K562 (cell line): Measurements from ENCODE around the gene ITGB5. TPM values are rescaled to one million over a fixed set of nuclear protein-coding genes. Genes with fewer than 3 reads are reported as not detected.

Experiments
- CCAR2 ChIP-seq: fragments of 200-400 bp; formaldehyde crosslinking; IDR thresholded peaks from 2 replicates; pipeline ENCODE4 v1.6.1; 2017; ENCODE audit warnings: mild to moderate bottlenecking, low read depth, low read length
- EWSR1 ChIP-seq: fragments of 450-650 bp; IDR thresholded peaks from 2 replicates; pipeline ENCODE4 v1.6.1; 2018; ENCODE audit warnings: borderline replicate concordance, mild to moderate bottlenecking, low read depth, moderate library complexity; ENCODE audit not compliant: partially characterized antibody
- HINFP ChIP-seq: fragments of 450-650 bp; conservative IDR thresholded peaks from 2 replicates; pipeline ENCODE4 v1.6.1; 2016; ENCODE audit warnings: missing genetic modification characterization, low read depth, mild to moderate bottlenecking, control low read depth, missing compliant biosample characterization
- MIER1 ChIP-seq: fragments of 450-650 bp; IDR thresholded peaks from 2 replicates; pipeline ENCODE4 v1.6.1; 2016; ENCODE audit warnings: antibody characterized with exemption, mild to moderate bottlenecking, low read depth
- NFIC ChIP-seq: fragments of 450-650 bp; IDR thresholded peaks from 2 replicates; pipeline ENCODE4 v1.6.1; 2017; ENCODE audit warnings: mild to moderate bottlenecking, inconsistent platforms
- PTTG1 ChIP-seq: fragments of 450-650 bp; IDR thresholded peaks from 2 replicates; pipeline ENCODE4 v1.6.1; 2016; ENCODE audit warnings: low read depth, mild to moderate bottlenecking, missing genetic modification characterization, missing compliant biosample characterization
- ZNF609 ChIP-seq: sonication (generic); formaldehyde crosslinking; IDR thresholded peaks from 2 replicates; pipeline ENCODE4 v1.8.1; 2023; ENCODE audit warnings: missing genetic modification reagents, mild to moderate bottlenecking, borderline replicate concordance
- polyA plus RNA-seq, 8 experiments: library from polyadenylated mRNA; depleted of rRNA in 4 of 8; stranded (reverse) in 5 of 8; unstranded in 3 of 8; fragments of >200 nt; fragmentation: Nextera tagmentation in 2 of 8; fragmentation: Illumina TruSeq in 1 of 8; extraction: Ambion mirVana in 2 of 8; extraction: Trizol in 1 of 8; gene quantifications; 2 replicates each; pipeline versions ENCODE4 v1.2.1 to v1.2.3, GENCODE V29; 2011 to 2014; ENCODE audit warnings: inconsistent platforms in 1 of 8, missing spikeins in 1 of 8
- total RNA-seq, 7 experiments: library from RNA; depleted of rRNA in 6 of 7; stranded (reverse); fragments of >200 nt in 6 of 7; fragmentation: Illumina TruSeq in 2 of 7; extraction: Trizol in 2 of 7; gene quantifications; 2 replicates each; pipeline versions ENCODE4 v1.2.1 to v1.2.3, GENCODE V29; 2011 to 2021; ENCODE audit warnings: low replicate concordance in 1 of 7
- TF ChIP-seq, protein P1 (sequence below): fragments of 450-650 bp; IDR thresholded peaks from 2 replicates; pipeline ENCODE4 v1.6.1; 2016; ENCODE audit warnings: low read depth
- TF ChIP-seq, protein P2 (sequence below): fragments of 250-450 bp; sonication (Bioruptor Pico); IDR thresholded peaks from 2 replicates; pipeline ENCODE4 v1.4.0; 2020

ITGB5 gene
- total and polyA plus RNA-seq, 9 of the 15 experiments (the other 6 are each of a cell fraction or from before 2014, with no cell fraction given): 1.7 to 46.8 (median 9.9) TPM

GRCh38 chr3:124885466-124886167, 1.5 kb downstream of the ITGB5 start (continued):
- TF ChIP-seq, protein P1, sequence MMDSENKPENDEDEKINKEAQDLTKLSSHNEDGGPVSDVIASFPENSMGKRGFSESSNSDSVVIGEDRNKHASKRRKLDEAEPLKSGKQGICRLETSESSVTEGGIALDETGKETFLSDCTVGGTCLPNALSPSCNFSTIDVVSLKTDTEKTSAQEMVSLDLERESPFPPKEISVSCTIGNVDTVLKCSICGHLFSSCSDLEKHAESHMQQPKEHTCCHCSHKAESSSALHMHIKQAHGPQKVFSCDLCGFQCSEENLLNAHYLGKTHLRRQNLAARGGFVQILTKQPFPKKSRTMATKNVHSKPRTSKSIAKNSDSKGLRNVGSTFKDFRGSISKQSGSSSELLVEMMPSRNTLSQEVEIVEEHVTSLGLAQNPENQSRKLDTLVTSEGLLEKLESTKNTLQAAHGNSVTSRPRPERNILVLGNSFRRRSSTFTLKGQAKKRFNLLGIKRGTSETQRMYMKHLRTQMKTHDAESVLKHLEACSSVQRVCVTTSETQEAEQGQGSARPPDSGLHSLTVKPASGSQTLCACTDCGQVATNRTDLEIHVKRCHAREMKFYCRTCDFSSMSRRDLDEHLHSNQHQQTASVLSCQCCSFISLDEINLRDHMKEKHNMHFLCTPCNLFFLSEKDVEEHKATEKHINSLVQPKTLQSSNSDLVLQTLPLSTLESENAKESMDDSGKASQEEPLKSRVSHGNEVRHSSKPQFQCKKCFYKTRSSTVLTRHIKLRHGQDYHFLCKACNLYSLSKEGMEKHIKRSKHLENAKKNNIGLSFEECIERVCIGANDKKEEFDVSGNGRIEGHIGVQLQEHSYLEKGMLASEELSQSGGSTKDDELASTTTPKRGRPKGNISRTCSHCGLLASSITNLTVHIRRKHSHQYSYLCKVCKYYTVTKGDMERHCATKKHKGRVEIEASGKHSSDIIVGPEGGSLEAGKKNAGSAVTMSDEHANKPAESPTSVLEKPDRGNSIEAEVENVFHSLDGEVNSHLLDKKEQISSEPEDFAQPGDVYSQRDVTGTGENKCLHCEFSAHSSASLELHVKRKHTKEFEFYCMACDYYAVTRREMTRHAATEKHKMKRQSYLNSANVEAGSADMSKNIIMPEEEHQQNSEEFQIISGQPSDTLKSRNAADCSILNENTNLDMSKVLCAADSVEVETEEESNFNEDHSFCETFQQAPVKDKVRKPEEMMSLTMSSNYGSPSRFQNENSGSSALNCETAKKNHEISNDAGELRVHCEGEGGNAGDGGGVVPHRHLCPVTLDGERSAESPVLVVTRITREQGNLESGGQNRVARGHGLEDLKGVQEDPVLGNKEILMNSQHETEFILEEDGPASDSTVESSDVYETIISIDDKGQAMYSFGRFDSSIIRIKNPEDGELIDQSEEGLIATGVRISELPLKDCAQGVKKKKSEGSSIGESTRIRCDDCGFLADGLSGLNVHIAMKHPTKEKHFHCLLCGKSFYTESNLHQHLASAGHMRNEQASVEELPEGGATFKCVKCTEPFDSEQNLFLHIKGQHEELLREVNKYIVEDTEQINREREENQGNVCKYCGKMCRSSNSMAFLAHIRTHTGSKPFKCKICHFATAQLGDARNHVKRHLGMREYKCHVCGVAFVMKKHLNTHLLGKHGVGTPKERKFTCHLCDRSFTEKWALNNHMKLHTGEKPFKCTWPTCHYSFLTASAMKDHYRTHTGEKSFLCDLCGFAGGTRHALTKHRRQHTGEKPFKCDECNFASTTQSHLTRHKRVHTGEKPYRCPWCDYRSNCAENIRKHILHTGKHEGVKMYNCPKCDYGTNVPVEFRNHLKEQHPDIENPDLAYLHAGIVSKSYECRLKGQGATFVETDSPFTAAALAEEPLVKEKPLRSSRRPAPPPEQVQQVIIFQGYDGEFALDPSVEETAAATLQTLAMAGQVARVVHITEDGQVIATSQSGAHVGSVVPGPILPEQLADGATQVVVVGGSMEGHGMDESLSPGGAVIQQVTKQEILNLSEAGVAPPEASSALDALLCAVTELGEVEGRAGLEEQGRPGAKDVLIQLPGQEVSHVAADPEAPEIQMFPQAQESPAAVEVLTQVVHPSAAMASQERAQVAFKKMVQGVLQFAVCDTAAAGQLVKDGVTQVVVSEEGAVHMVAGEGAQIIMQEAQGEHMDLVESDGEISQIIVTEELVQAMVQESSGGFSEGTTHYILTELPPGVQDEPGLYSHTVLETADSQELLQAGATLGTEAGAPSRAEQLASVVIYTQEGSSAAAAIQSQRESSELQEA: no peak
- TF ChIP-seq, protein P2, sequence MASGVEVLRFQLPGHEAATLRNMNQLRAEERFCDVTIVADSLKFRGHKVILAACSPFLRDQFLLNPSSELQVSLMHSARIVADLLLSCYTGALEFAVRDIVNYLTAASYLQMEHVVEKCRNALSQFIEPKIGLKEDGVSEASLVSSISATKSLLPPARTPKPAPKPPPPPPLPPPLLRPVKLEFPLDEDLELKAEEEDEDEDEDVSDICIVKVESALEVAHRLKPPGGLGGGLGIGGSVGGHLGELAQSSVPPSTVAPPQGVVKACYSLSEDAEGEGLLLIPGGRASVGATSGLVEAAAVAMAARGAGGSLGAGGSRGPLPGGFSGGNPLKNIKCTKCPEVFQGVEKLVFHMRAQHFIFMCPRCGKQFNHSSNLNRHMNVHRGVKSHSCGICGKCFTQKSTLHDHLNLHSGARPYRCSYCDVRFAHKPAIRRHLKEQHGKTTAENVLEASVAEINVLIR (CRISPR knock-in tag): no peak
- TF ChIP-seq ZNF609 (CRISPR knock-in tag) (no peak), HINFP (tag) (no peak), NFIC (no peak), PTTG1 (tag) (no peak), EWSR1 (no peak), MIER1 (no peak), CCAR2 (no peak)
